Activated CD8-positive, alpha-beta memory T cell treated with anti-CD3 and anti-CD28 coated beads for 4 hours (primary cell): Measurements from ENCODE around the gene LSMEM2.
"Not testable (repeated sequence)": the region's sequence is repeated elsewhere in the genome, so short reads cannot be mapped to it uniquely, and the experiment has no call there.

Experiments used
- DNase-seq, 2 donors: peaks; one replicate each; pipeline ENCODE4 v3.0.0-alpha.2; 2020; ENCODE audit warnings: low read depth in 2 of 2

The LSMEM2 gene

DNA sequence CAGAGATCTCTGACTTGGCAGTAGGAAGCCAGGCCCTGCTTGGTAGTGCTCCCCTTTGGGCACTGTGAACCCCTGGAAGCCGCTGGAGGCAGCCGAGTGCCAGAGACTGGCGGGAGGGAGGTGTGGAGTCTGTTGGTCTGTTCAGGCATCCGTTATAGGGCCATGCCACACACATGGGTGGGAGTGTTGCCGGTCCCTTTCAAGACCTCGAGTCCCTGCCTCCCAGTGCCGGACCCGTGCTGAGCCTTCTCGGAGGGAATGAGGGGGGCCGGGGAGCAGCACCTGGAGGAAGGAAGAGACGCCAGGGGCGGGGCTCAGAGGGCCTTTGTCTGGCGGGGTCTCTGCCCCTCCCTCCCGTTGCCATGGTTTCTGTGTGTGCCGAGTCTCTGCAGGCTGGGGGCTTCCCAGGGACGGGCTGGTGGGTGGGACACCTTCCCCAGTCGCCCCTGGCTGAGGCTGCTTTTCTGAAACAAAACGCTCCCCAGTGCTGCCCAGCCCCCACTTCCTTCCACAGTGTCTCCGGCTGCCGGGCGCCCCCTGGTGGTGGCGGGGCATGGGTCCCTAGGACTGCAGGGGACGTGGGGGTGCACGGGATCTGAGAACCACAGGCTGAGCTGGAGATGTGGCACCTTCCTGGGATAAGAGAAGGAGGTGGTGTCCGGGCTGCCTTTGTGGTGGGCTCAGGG lies 32.9 kb upstream of the LSMEM2 start:
- peak; percentile 85 to 88 for DNase-seq

DNA sequence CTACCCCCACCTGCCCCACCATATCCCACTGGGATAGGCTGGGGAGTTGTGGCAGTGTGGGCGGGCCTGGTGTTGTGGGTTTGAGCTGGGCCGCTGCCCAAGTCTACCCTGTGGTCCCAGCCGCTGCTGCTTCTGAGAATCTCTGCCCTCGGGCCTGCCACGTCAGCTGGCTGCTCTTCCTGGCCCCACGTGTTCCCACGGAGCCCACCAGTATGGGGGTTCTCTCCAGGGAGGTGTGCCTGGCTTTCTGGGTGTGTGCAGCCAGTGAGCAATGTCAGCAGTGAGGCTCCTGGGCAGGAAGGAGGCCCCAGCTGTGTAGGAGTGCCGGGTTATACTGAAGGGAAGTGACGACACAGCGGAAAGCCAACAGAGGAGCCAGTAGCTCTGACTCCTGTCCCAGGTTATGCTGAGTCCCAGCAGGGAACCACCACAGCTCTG lies 32.4 kb upstream of the LSMEM2 start:
- peak; percentile 57 to 80 for DNase-seq

DNA sequence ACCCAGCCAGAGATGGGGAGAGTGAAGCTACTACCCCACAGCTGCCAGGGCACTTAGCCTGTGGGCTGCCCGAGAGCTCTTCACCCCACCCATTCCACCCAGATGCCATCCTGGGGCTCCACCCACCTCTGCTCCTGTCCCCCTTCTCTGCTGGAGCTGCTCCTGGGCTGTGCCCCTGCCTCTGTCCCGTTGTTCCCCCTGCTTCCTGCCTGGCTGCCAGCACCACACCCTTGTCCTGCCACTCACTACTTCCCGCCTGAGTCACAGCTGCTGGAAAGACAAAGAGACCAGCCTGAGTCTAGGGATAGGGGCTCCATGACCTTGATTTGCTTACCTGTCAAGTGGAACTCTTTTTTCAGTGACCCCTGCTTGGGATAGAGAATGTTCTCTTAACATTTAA lies 30.5 kb upstream of the LSMEM2 start:
- DNase-seq: no peak

DNA sequence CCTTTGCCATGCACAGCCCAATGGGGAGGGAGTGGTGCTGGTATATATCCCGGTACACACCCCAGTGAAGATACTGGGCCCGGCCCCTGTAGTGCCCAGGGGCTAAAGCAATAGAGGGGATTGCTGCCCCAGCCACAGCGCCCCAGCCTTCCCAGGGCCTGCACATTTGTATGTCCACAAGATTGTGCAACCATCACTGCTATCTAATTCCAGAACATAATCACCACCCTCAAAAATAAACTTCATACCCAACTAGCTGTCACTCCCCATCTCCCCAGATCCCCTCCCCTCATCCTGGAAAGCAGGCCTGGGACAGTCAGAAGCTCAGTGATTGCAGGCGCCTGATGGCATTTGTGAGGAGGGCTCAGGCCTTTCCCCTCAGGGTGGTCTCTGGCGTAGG lies 29.4 kb upstream of the LSMEM2 start:
- no peak for DNase-seq

DNA sequence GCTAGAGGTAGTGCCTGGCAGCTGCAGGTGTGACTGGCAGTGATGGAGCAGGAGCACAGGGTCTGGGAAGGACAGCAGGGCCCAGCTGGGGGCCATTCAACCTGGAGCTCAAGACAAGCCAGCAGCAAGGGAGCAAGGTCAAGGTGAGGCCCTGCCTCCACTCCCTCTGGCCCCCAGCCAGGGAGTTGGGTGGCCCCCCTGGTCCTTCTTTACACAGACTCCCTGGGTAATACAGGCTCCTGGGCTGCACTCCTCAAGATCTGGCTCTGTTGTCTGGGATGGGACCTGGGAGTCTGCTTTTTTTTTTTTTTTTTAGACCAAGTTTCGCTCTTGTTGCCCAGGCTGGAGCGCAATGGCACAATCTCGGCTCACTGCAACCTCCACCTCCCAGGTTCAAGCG lies 28.4 kb upstream of the LSMEM2 start:
- DNase-seq: no peak

DNA sequence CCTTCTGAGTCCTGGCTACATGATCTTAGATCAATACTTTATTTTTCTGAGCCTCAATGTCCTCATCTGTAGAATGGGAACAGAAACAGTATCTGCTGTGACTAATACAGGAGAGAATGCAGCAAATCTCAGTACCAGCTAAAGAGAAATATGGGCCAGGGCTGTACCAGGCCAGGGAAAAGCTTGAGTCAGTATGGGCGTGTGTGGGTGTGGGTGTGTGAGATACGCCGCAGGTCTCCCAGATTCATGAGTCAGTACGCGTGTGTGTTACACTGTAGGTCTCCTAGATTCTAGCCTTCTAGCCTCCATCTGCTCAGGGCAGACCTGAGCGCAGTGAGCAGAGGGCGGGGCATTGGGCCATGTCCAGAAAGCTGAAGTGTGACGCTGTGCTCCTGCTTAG lies 27.7 kb upstream of the LSMEM2 start:
- no peak for DNase-seq

DNA sequence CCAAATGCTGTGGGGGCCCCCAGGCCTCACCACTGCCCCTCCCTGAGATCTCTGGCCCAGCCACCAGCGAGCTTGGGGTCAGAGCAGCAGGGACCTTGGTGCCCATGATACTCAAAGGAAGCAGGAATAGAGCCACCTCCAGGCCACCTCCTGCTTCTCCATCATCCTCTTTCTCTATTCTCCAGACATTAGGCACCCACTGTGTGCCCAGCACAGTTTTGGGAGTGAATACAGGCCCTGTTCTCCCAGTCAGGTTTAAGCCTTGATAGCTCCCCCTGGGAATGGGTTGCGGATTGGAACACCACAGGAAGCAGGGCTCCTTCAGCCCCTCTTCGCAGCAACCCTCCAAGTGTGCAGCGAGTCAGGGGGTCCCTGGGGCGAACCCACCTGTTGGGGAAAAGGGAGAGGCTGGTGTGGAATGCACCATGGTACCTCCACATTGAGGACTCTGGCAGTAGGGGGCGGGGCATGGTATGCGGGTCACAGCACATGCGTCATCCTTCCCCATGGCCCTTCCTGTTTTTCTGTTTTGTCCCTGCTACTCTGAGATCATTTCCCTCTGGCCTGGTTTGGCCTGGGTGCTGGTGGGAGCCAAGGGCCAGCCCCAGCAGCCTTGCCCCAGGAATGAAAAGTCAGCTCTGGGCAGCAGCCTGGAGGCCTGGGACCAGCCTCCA lies 24.2 kb upstream of the LSMEM2 start:
- no peak for DNase-seq

DNA sequence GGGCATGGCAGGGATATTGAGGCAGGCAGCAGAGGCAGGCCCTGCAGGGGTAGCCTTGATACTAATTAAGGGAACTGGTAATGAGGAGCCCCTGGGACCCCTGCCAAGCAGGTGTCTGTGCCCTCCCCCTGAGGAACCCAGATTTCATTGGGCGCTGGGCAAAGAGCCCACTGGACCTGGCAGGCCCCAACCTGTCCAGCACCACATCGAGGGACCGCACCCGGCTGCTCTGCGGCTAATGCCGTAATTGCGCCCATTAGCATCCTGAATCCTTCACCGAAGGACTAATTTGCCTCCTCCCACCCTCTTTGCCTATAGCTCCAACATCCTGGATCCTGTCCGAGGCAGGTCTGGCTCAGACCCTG lies 23.7 kb upstream of the LSMEM2 start:
- DNase-seq: no peak

DNA sequence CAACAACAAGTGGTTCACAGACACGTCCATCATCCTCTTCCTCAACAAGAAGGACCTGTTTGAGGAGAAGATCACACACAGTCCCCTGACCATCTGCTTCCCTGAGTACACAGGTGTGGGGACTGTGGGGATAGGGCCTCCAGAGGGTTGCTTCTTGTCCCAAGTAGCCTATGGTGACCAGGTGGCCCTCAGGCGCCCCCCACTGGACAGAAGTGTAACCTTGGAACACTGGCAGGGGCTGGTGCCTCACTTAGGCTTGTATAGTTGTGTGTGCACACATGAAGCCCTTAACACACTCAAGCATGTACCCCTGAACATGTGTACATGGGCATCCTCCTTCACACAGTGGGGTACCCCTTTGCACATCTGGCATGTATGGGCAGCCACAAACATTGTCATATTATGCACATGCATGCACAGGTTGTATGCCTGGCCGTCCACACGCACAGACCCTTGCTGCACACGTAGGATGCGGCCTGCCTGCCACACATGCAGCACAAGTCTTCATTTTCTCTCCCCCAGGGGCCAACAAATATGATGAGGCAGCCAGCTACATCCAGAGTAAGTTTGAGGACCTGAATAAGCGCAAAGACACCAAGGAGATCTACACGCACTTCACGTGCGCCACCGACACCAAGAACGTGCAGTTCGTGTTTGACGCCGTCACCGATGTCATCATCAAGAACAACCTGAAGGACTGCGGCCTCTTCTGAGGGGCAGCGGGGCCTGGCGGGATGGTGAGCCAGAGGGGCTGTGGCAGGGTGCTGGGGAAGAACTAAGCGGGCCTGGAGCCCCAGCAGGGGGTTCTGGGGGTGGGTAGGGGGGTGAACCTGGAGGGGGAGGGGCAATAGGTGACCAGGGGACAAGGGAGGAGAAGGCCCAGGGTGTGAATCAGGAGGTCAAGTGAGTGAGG lies 21.7 kb upstream of the LSMEM2 start:
- DNase-seq: no peak

DNA sequence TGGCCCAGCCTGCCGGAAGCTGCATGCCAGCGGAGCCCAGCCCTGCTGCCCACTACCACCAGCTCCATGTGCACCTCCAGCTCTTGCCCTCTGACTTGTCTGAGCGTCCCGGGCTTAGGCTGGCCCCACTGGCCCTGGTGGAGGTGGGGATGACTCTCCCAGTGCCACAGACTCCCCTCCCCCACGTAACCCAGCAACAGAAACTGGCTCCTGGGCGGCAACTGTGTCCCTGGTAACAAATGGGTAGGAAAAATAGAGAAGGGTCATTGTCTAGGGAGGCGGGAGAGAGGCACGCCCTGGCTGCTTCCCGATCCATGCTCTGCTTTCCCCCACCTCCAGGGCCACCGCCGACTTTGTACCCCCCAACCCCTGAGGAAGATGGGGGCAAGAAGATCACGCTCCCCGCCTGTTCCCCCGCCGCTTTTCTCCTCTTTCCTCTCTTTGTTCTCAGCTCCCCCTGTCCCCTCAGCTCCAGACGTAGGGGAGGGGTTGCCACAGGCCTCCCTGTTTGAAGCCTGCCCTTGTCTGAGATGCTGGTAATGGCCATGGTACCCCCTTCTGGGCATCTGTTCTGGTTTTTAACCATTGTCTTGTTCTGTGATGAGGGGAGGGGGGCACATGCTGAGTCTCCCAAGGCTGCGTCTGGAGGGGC lies 20.7 kb upstream of the LSMEM2 start:
- DNase-seq: no peak

DNA sequence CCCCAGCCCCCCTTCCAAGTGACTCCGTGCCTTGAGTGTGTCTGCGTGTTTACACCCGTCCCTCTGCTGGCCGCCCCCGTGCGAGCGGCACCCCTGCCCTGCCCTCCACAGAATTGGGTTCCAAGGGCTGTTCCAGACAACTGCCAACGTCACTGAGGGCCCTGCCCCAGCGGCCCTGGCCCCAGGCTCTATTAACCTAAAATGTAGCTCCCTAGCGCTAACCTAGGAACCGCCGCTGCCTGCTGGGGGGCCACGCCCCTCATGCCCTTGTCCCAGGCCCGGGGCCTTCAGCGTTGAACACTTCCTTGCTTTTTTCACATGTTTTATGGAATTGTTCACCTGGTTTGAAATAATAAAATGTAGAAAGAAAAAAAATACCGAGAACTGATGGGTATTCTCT lies 19.9 kb upstream of the LSMEM2 start:
- no peak for DNase-seq

DNA sequence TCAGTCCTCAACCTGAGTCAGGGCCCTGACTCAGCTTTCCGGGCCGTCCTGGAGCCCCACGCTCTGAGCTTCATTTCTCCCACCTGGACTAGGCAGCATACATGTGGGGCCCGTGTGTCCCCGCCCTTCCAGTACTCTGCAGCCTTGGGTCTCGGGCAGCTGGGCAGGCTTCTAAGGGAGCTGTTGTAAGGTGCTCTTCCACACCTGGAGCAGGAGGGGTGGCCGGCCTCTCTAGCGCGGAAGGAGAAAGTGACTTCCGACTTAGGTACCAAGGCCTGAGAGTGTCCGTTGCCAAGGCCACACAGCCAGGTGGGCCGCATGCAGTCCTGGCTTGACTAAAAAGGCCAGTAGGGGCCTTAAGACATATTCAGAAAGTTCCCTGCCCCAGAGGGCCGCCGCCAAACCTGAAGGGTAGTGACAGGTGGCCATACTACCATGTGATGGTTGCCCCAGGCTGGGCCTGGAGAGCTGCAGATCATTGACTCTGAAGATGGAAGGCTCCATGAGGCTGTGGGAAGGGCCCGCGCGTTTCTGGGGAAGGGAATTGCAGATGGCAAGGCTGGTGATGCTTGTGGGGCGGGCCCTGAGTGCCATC lies 19.4 kb upstream of the LSMEM2 start:
- no peak for DNase-seq

DNA sequence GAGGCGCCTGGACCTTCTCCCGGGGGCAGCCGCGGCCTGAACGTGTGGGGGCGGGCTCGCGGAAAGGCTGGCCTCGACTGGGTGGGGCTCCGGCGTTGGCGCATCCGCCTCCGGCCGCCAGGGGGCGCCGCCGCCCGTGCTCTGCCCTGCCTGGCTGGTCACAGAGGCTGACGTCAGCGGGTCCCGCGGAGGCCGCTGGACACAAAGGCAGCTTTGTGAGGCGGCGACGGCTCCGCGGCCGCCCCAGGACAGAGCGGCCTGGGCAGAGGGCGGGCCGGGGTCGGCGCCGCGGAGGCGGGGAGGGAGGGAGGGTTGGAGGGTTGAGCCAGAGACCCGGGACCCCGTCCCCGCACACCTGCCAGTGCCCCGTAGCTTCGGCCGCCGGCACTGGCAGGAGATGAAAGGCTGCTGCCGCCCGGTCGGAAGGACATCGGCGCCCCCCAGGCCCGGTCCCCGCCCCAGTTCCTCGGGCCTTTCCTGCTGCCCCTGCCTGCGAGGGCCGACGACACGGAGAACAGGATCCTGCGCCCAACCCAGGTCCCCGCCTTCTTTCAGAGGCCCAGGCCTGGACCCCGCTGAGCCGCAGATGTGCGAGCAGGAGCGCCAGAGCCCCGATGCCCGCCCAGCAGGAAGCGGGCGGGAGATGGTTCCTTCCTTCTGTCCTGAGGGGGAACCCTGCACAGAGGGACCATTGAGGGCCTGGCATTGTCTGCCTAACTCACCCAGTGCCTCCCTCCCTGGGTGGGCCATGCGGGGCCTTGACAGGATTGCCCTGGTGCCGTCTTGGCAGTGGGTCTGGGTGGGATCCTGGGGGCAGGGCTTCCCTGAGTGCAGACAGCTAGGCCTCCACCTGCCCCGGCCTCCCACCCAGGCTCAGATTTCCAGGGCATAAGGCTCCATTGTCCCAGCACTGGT lies 18.6 kb upstream of the LSMEM2 start:
- peak; percentile 59 to 66 for DNase-seq

DNA sequence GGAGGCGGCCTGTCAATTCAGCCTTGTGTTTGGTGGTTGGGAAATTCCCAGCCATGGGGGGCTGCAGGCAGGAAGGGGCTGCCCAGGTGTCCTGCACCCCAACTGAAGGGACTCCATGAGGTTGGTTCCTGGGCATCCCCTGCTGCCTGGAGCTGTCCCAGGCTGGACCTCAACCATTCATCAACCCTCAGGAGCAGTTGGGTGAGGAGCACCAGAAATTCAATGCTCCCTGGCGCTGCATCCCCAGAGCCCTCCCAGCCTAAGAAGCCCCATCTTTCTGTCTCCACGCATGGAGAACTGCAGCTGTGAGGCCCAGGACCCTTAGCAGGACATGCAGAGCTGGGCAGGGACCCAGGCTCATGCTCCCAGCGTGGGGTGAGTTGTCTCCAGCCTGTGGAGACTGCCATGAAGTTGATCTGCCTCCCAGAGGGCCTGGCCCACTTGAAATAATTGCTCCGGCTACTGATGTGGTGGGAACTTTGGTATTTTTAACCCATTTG lies 17.9 kb upstream of the LSMEM2 start:
- no peak for DNase-seq

DNA sequence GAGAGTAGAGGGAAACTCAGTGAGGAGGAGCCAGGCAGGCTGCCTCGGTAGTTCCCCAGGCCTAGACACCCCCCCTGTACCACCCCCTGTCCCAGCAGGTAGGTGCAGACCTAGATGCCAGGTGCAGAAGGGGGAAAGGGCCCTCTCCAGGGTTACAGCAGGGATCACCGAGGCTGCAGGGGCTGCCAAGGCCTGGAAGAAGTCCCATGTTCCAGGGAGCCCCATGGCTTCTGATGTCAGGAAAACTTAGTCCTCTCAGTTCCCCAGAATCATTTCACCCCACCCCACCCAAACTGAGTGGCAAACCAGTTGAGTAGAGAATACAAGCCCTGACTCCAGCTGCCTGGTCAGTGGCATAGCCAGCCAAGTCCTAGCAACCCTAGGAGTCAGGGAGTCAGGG lies 17.4 kb upstream of the LSMEM2 start:
- no peak for DNase-seq

DNA sequence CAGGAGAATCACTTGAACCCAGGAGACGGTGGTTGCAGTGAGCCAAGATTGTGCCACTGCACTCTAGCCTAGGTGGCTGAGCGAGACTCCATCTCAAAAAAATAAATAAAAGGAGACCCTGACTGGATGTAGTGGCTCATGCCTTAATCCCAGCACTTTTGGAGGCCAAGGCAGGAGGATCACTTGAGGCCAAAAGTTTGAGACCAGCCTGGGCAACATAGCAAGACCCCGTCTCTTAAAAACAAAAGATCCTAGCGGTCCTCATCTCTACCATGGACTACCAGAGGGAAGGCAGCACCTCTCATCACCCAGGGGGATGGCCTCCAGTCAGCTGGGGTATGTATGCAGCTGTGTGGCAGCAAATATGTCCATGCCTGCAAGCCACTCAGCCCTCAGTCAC lies 16.7 kb upstream of the LSMEM2 start:
- DNase-seq: not testable (repeated sequence)

DNA sequence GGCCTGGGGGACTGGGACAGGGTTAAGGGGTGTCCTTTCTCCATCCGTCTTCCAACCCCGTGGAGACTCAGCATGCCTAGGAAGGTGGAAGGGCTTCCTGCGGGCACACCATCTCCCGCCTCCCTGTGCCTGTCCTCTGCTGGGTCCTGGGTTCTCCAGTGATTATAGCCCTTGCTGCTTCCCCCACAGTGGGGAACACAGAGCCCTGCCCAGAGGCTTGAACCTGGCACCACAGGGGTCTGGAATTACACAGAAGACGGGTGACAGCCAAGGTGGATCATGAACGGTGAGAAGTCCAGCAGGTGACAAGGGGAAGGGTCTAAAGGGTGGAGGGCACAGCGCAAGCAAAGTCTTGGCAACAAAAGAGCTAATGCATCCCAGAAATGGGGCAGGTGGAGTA lies 16.1 kb upstream of the LSMEM2 start:
- no peak for DNase-seq

DNA sequence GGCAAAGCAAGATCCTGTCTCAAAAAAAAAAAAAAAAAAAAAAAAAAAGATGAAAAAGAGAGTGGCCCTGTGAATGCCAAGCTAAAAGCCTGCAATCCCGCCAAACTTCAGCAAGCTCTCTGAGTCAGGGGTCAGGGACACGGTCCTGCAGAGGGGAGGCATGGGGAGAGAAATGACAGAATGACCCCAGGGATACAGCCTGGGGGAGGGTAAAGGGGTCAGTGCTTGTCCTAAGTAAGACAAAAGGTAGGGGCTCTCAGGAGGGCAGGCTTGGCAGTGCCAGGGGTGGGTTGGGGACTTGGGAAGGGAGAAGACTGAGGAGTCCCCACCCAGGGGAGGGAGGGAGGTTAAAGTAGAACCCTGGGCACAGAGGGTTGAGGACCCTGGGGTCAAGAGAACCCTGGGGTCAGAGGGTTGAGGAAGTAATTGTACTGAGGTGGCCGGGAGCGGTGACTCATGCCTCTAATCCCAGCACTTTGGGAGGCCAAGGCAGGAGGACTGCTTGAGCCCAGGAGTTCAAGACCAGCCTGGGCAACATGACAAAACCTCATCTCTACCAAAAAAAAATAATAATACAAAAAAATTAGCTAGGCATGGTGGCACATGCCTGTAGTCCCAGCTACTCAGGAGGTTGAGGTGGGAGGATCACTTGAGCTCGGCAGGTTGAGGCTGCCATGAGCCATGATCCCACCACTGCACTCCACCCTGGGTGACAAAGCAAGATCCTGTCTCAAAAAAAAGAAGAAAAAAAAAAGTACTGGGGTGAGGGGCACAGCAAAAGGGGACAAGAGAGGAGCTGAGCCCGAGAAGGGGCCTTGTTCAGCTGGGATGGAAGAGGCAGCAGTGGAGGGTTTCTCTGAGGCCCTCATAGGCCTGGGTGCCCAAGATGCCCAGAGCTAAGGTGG lies 15.2 kb upstream of the LSMEM2 start:
- DNase-seq: no peak

DNA sequence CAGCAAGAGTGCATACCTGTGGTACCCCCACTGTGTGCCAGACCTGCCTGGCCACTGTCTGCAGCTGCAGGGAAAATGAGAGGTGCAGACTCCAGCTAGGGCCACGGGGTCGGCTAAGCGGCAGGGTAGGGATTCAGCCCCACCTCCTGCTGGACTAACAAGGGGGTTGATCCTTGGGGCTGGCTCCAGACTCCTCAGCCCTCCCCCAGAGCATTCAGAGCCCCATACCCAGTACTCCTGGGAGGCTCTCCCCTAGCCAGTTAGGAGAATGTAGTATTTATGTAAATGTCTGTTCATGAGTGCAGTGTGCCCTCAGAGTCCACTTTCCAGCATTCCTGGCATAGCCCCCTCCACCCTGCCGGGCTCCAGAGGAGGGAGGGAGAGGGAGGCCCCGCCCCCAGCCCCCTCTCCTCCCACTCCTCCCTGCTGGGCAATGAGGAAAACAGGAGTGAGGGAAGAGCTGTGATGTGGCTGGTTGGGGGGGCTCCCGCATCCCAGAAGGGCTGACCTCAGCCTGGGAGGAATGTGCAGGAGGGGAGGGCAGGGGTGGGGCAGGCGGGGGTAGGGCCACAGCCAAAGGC lies 14.4 kb upstream of the LSMEM2 start:
- DNase-seq: no peak
